Measurements from ENCODE around the gene GLRX. TPM values are rescaled to one million over a fixed set of nuclear protein-coding genes. Genes with fewer than 3 reads are reported as not detected.
A peak's percentile ranks its signal among the peaks of the same experiment; 100 is the strongest.

Gene GLRX
- total and polyA plus RNA-seq, 2 of the 13 experiments (the other 11 are each of a cell fraction or from before 2014, with no cell fraction given), result 63.8 to 499 TPM

DNA sequence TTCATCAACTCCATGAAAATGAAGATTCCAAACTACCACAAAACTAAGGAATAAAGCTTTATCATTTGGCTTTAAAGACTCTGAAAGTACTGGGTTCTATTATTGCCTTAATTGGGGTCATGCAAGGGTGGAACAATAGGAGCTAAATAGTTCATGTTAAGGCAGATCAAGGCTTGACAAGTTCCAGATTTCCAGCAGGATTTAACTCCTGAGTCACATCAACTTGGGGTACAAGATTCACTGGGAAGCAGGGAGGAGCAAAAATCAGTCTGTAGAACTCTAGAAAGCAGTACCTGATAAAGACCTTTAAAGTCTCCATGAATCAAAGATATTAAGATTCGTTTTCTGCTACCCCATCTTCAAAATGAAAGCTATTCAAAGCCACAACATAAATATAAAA is 41.9 kb upstream of the GLRX start:
- Histone ChIP-seq H3K4me2 (ENCODE audit: low read depth, low read length) (peak overlapping the region; percentile 90), H3K36me3 (replicated peaks in 1 of 2; ENCODE audit: control insufficient read depth in 1 of 2, insufficient read depth in 2 of 2, low read length in 2 of 2) (no peaks in the 10 kb centered on the region), H3K27ac (ENCODE audit: extremely low read length, insufficient read depth, low read length) (peak overlapping the region; percentile 98), H3K9ac (ENCODE audit: insufficient read depth, low read depth, low read length) (peak overlapping the region; percentile 89), H3K27me3 (ENCODE audit: control insufficient read depth in 1 of 2, insufficient read depth in 2 of 2, low read length in 2 of 2) (no peaks in the 10 kb centered on the region), H3K9me3 (ENCODE audit: low read length) (no peaks in the 10 kb centered on the region), H2AFZ (ENCODE audit: low read length) (no peak overlapping the region), H4K20me1 (ENCODE audit: insufficient read depth, low read length) (no peaks in the 10 kb centered on the region), H3K4me3 (replicated peaks in 1 of 3; ENCODE audit: insufficient read depth in 1 of 3, low read depth in 2 of 3, low read length in 3 of 3) (peak overlapping the region in 2 of 3 experiments; percentile 32 to 41; a peak in 3 of 6 replicates), H3K79me2 (ENCODE audit: insufficient read depth, low read length) (peaks cover 12% of the 10 kb centered on the region), H3K4me1 (ENCODE audit: insufficient read depth, low read length) (peaks cover 76% of the 10 kb centered on the region)
- POLR2A ChIA-PET, result interaction anchor here (0.6 to 7.9 kb wide), 19 partner anchors 10 to 1295 kb away, joined by 3 to 128 read pairs (median 5); partner anchors contain the start of genes ERAP1, GLRX, RFESD and RHOBTB3
- BruUV-seq (replicated peaks), result no TSS peak
- ATAC-seq (no peak), FAIRE-seq (no peak), DNase-seq (ENCODE audit: low spot score) (no peak)
- TF ChIP-seq ZNF432 (CRISPR knock-in tag; IDR thresholded peaks at IDR 0.05; ENCODE audit: borderline replicate concordance) (no peak), FOXA3 (CRISPR knock-in tag; IDR thresholded peaks at IDR 0.05) (no peak), ZNF615 (CRISPR knock-in tag; IDR thresholded peaks at IDR 0.05; ENCODE audit: borderline replicate concordance) (no peak), CEBPZ (IDR thresholded peaks at IDR 0.05; ENCODE audit: low read length) (no peak), ZNF484 (CRISPR knock-in tag; IDR thresholded peaks at IDR 0.05; ENCODE audit: borderline replicate concordance, low read depth) (no peak), ZNF552 (CRISPR knock-in tag; IDR thresholded peaks at IDR 0.05; ENCODE audit: borderline replicate concordance) (no peak), U2AF1 (optimal IDR thresholded peaks at IDR 0.05; ENCODE audit: low read depth, low read length) (no peak)
- TF ChIP-seq, protein P1, sequence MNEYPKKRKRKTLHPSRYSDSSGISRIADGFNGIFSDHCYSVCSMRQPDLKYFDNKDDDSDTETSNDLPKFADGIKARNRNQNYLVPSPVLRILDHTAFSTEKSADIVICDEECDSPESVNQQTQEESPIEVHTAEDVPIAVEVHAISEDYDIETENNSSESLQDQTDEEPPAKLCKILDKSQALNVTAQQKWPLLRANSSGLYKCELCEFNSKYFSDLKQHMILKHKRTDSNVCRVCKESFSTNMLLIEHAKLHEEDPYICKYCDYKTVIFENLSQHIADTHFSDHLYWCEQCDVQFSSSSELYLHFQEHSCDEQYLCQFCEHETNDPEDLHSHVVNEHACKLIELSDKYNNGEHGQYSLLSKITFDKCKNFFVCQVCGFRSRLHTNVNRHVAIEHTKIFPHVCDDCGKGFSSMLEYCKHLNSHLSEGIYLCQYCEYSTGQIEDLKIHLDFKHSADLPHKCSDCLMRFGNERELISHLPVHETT (CRISPR knock-in tag; conservative IDR thresholded peaks at IDR 0.05), result 0 out of 2 replicates have a peak, but pooled peaks have one; percentile 1
- TF ChIP-seq, protein P2, sequence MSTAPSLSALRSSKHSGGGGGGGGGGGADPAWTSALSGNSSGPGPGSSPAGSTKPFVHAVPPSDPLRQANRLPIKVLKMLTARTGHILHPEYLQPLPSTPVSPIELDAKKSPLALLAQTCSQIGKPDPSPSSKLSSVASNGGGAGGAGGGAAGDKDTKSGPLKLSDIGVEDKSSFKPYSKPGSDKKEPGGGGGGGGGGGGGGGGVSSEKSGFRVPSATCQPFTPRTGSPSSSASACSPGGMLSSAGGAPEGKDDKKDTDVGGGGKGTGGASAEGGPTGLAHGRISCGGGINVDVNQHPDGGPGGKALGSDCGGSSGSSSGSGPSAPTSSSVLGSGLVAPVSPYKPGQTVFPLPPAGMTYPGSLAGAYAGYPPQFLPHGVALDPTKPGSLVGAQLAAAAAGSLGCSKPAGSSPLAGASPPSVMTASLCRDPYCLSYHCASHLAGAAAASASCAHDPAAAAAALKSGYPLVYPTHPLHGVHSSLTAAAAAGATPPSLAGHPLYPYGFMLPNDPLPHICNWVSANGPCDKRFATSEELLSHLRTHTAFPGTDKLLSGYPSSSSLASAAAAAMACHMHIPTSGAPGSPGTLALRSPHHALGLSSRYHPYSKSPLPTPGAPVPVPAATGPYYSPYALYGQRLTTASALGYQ (CRISPR knock-in tag; IDR thresholded peaks at IDR 0.05), result no peak
- intact Hi-C loops (cut with micrococcal nuclease; ENCODE audit: unreplicated experiment), result loop anchor here (5.0 kb wide), 2 partner anchors 43 to 323 kb away; no protein-coding TSS in a partner anchor
- WGBS (ENCODE audit: low lambda C conversion rate), result 0% methylated on average over 1 of the region's 1 CpG
- in situ Hi-C loops (cut with HindIII; ENCODE audit: extremely low pct_ligation_motif_present, low pct_unique_long_range_greater_than_20kb), result loop anchor here (5.0 kb wide), 1 partner anchor 253 kb away; no protein-coding TSS in a partner anchor
- CTCF ChIA-PET (ENCODE audit: low intra/inter-chr PET ratio, low total read pairs), result no interaction called here

All from HepG2 (cell line).